HFF-Myc (cell line): ENCODE results near the gene HTR1E.
"Not testable (repeated sequence)": the region's sequence is repeated elsewhere in the genome, so short reads cannot be mapped to it uniquely, and the experiment has no call there.

Experiments used
- DNase-seq: peaks from one replicate; pipeline ENCODE4 v3.0.0-alpha.2; 2011; ENCODE audit warnings: low read depth; ENCODE audit errors: extremely low read depth
- H3K4me3 ChIP-seq: replicated peaks from 2 replicates; pipeline ENCODE4 v1.5.1; 2011; ENCODE audit warnings: low read depth, mild to moderate bottlenecking, control low read depth, low read length
- TF ChIP-seq, protein P1 (sequence below): IDR thresholded peaks from 2 replicates; pipeline ENCODE4 v1.5.1; 2012; ENCODE audit warnings: mild to moderate bottlenecking, low read depth, low read length, control low read depth; ENCODE audit errors: missing control alignments

The HTR1E gene

DNA sequence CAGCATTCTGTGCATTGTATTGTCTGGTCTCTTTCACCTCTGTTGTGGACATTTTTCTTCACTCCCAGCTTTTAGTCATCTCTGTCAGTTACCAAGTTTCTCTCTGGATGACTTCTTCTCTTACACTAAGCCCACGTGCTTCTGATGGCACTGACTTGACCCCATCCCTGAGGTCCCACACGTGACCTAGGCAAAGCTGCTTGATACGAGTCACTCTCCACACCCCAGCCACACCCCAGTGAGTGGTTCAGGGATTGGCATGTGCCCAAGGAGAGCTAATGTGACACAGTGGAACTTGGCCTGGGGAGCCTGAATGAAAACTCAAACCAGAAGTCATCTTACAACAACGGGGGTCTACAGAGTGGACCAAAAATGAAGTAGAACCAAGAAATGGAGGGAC, 32.2 kb downstream of the HTR1E start:
- H3K4me3 ChIP-seq: no peak overlapping the region
- DNase-seq: no peak
- TF ChIP-seq, protein P1, sequence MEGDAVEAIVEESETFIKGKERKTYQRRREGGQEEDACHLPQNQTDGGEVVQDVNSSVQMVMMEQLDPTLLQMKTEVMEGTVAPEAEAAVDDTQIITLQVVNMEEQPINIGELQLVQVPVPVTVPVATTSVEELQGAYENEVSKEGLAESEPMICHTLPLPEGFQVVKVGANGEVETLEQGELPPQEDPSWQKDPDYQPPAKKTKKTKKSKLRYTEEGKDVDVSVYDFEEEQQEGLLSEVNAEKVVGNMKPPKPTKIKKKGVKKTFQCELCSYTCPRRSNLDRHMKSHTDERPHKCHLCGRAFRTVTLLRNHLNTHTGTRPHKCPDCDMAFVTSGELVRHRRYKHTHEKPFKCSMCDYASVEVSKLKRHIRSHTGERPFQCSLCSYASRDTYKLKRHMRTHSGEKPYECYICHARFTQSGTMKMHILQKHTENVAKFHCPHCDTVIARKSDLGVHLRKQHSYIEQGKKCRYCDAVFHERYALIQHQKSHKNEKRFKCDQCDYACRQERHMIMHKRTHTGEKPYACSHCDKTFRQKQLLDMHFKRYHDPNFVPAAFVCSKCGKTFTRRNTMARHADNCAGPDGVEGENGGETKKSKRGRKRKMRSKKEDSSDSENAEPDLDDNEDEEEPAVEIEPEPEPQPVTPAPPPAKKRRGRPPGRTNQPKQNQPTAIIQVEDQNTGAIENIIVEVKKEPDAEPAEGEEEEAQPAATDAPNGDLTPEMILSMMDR: no peak

DNA sequence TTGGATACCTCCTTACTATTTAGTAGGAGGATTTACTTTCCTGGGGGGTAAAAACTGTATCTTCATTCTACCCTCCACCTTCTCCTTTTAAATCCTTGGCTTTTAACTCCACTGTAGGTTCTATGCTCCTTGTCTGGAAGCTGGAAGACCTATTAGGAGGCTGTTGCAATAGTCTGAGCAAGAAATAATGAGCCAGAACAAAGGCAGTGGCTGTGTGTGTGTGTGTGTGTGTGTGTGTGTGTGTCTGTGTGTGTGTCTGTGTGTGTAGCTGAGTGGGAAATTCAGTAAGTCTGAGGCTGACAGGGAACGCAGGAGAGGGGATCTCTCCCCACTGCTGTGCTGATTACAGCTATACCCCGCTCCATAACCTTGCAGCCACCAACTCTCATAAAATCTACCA, 35.8 kb downstream of the HTR1E start:
- TF ChIP-seq, protein P1: no peak
- H3K4me3 ChIP-seq: no peak overlapping the region
- no peak for DNase-seq

DNA sequence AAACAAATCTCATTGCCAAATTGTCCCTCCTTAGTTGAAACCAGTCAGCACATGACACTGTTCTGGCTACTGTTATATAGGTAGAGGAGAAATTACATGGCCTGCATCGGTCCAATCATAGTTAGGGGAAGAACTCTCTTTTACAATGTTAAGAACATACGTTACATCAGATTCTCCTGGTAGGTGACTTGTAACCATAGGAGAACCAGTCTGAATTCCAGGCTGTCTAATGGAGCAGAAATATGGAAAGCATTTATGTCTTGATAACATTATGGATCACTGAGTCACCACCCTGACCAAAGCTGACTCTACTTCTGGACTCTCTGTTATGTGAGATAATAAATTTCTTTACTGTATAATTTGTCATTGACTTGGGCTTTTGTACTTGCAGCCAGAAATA, 40.9 kb downstream of the HTR1E start:
- H3K4me3 ChIP-seq: no peak overlapping the region
- TF ChIP-seq, protein P1: no peak
- no peak for DNase-seq

DNA sequence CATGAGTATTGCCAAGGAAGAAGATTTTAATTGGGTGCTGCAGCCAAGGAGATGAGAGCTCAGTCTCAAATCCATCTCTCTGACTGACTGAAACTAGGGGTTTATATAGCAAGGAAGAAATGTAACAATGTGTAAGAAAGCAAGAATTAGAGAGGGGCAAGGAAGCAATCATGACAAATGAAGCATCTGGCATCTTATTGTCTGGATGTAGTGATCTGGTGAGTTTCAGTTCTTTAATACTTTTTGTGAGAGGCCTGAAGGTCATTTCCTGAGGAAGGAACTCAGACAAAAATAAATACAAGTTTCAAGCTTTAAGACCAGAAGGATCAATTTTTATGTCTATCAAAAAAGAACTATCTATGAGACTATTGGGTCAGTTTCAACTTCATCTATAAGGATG, 64.2 kb downstream of the HTR1E start:
- TF ChIP-seq, protein P1: no peak
- no peak for DNase-seq
- no peak overlapping the region for H3K4me3 ChIP-seq

DNA sequence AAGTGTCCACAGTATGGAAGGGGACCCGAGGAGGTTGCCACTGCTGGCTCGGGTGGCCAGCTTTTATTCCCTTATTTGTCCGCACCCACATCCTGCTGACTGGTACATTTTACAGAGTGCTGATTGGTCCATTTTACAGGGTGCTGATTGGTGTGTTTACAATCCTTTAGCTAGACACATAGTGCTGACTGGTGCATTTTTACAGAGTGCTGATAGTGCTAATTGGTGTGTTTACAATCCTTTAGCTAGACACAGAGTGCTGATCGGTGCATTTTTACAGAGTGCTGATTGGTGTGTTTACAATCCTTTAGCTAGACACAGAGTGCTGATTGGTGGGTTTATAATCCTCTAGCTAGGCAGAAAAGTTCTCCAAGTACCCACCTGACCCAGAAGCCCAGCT, 65.1 kb downstream of the HTR1E start:
- not testable (repeated sequence) for H3K4me3 ChIP-seq, DNase-seq

DNA sequence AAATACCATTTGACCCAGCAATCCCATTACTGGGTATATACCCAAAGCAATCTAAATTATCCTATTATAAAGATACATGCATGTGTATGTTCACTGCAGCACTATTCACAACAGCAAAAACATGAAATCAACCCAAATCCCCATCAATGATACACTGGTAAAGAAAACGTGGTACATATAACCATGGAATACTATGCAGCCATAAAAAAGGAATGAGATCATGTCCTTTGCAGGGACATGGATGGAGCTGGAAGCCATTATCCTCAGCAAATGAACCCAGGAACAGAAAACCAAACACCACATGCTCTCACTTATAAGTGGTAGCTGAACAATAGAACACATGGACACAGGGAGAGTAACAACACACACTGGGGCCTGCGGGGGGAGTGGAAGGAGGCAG, 69.2 kb downstream of the HTR1E start:
- not testable (repeated sequence) for DNase-seq, H3K4me3 ChIP-seq

DNA sequence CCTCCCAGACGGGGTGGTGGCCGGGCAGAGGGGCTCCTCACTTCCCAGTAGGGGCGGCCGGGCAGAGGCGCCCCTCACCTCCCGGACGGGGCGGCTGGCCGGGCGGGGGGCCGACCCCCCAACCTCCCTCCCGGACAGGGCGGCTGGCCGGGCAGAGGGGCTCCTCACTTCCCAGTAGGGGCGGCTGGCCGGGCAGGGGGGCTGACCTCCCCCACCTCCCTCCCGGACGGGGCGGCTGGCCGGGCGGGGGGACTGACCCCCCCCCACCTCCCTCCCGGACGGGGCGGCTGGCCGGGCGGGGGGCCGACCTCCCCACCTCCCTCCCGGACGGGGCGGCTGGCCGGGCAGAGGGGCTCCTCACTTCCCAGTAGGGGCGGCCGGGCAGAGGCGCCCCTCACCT, 72.3 kb downstream of the HTR1E start:
- not testable (repeated sequence) for DNase-seq, H3K4me3 ChIP-seq

DNA sequence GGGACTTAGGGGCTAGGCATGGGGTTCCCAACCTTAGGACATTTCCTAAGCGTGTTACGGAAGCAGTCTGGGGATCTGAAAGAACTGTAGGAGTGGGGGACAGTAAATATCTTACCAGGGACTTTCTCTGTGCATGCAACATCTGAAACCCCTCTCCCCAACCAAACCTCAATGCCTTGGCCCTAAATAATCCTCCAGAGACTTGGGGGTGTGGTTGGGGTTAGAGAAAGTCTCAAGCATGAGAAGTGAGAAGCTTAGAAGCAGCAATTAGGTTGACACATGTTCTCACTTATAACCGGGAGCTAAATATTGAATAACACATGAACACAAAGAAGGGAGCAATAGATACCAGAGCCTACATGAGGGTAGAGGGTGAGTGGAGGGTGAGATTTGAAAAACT, 74.7 kb downstream of the HTR1E start:
- DNase-seq: no peak
- H3K4me3 ChIP-seq: no peak overlapping the region
- TF ChIP-seq, protein P1: no peak

DNA sequence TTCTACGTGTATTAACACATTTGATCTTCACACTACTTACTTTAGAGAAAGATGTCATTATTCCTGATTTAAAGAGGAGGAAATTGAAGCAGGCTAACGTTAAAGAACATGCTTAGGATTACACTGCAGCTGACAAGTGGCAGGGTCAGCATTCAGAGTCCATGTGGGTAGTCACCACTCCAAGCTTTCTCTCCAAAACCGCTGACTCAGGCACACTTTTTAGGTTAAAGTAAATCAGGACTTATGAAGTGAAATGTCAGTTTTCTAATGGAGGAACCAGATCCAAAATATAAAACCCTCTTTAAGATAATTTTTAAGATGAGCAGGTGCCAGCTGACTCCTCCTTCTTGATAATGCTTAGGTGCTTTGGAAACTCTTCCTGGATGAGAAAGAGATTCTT, 75.4 kb downstream of the HTR1E start:
- H3K4me3 ChIP-seq: no peak overlapping the region
- no peak for DNase-seq
- TF ChIP-seq, protein P1: no peak
